ENCODE data around the gene GNAL.

GNAL gene

GRCh38 chr18:11883153-11883552 is 194.1 kb downstream of the GNAL start:
- TF ChIP-seq EZH2phosphoT487 (conservative IDR thresholded peaks at IDR 0.05; ENCODE audit: low read length) (no peak), CTCF (IDR thresholded peaks at IDR 0.05; ENCODE audit: insufficient read depth, low read length, poor library complexity, severe bottlenecking) (no peak)
- Histone ChIP-seq H3K79me2 (ENCODE audit: insufficient read depth, low read length) (no peaks in the 10 kb centered on the region), H3K9ac (ENCODE audit: low read length) (no peak overlapping the region), H4K20me1 (ENCODE audit: low read depth, low read length) (no peaks in the 10 kb centered on the region), H3F3A (ENCODE audit: insufficient read depth) (no peaks in the 10 kb centered on the region), H3K27ac (ENCODE audit: low read depth, low read length) (peak overlapping the region; percentile 67), H3K4me3 (ENCODE audit: insufficient read depth, low read length, poor library complexity, severe bottlenecking) (no peak overlapping the region), H2AFZ (ENCODE audit: low read depth, low read length, severe bottlenecking) (no peak overlapping the region), H3K36me3 (ENCODE audit: low read length) (no peaks in the 10 kb centered on the region), H3K27me3 (ENCODE audit: low read length) (no peaks in the 10 kb centered on the region), H3K4me2 (ENCODE audit: low read depth, low read length, poor library complexity, severe bottlenecking) (peak overlapping the region; percentile 40), H3K9me3 (ENCODE audit: insufficient read depth, low read length) (no peaks in the 10 kb centered on the region), H3K9me2 (replicated peaks; ENCODE audit: insufficient read depth, low read length) (no peaks in the 10 kb centered on the region)

- Histone ChIP-seq H3K79me2 (ENCODE audit: insufficient read depth, low read length) (no peaks in the 10 kb centered on the region), H3K27me3 (ENCODE audit: low read length) (no peaks in the 10 kb centered on the region), H3K9me3 (ENCODE audit: insufficient read depth, low read length) (no peaks in the 10 kb centered on the region), H3K36me3 (ENCODE audit: low read length) (no peaks in the 10 kb centered on the region), H2AFZ (ENCODE audit: low read depth, low read length, severe bottlenecking) (no peak overlapping the region), H3K4me2 (ENCODE audit: low read depth, low read length, poor library complexity, severe bottlenecking) (no peak overlapping the region), H3F3A (ENCODE audit: insufficient read depth) (no peaks in the 10 kb centered on the region), H3K4me3 (ENCODE audit: insufficient read depth, low read length, poor library complexity, severe bottlenecking) (no peak overlapping the region), H3K27ac (ENCODE audit: low read depth, low read length) (no peak overlapping the region), H4K20me1 (ENCODE audit: low read depth, low read length) (no peaks in the 10 kb centered on the region), H3K9me2 (replicated peaks; ENCODE audit: insufficient read depth, low read length) (no peaks in the 10 kb centered on the region), H3K9ac (ENCODE audit: low read length) (no peak overlapping the region)
- TF ChIP-seq EZH2phosphoT487 (conservative IDR thresholded peaks at IDR 0.05; ENCODE audit: low read length): no peak
- no peak for TF ChIP-seq CTCF (IDR thresholded peaks at IDR 0.05; ENCODE audit: insufficient read depth, low read length, poor library complexity, severe bottlenecking)
Measured at GRCh38 chr18:11884396-11885030, 195.4 kb downstream of the GNAL start.

GRCh38 chr18:11885278-11885947 is 196.3 kb downstream of the GNAL start:
- no peak overlapping the region for H2AFZ ChIP-seq (ENCODE audit: low read depth, low read length, severe bottlenecking)
- H3K36me3 ChIP-seq (ENCODE audit: low read length): no peaks in the 10 kb centered on the region
- no peak overlapping the region for H3K4me3 ChIP-seq (ENCODE audit: insufficient read depth, low read length, poor library complexity, severe bottlenecking)
- no peaks in the 10 kb centered on the region for H3K27me3 ChIP-seq (ENCODE audit: low read length)
- no peak overlapping the region for H3K9ac ChIP-seq (ENCODE audit: low read length)
- H3F3A ChIP-seq (ENCODE audit: insufficient read depth): no peaks in the 10 kb centered on the region
- H3K9me2 ChIP-seq (replicated peaks; ENCODE audit: insufficient read depth, low read length): no peaks in the 10 kb centered on the region
- H3K9me3 ChIP-seq (ENCODE audit: insufficient read depth, low read length): no peaks in the 10 kb centered on the region
- no peaks in the 10 kb centered on the region for H3K79me2 ChIP-seq (ENCODE audit: insufficient read depth, low read length)
- no peaks in the 10 kb centered on the region for H4K20me1 ChIP-seq (ENCODE audit: low read depth, low read length)
- no peak for TF ChIP-seq EZH2phosphoT487 (conservative IDR thresholded peaks at IDR 0.05; ENCODE audit: low read length)
- no peak overlapping the region for H3K4me2 ChIP-seq (ENCODE audit: low read depth, low read length, poor library complexity, severe bottlenecking)
- H3K27ac ChIP-seq (ENCODE audit: low read depth, low read length): no peak overlapping the region

GRCh38 chr18:11886577-11887110 is 197.6 kb downstream of the GNAL start:
- Histone ChIP-seq H4K20me1 (ENCODE audit: low read depth, low read length) (no peaks in the 10 kb centered on the region), H3K9me2 (replicated peaks; ENCODE audit: insufficient read depth, low read length) (no peaks in the 10 kb centered on the region), H3F3A (ENCODE audit: insufficient read depth) (no peaks in the 10 kb centered on the region), H3K9ac (ENCODE audit: low read length) (no peak overlapping the region), H3K4me3 (ENCODE audit: insufficient read depth, low read length, poor library complexity, severe bottlenecking) (no peak overlapping the region), H3K36me3 (ENCODE audit: low read length) (no peaks in the 10 kb centered on the region), H3K27ac (ENCODE audit: low read depth, low read length) (no peak overlapping the region), H3K27me3 (ENCODE audit: low read length) (no peaks in the 10 kb centered on the region), H2AFZ (ENCODE audit: low read depth, low read length, severe bottlenecking) (no peak overlapping the region), H3K9me3 (ENCODE audit: insufficient read depth, low read length) (no peaks in the 10 kb centered on the region), H3K4me2 (ENCODE audit: low read depth, low read length, poor library complexity, severe bottlenecking) (no peak overlapping the region), H3K79me2 (ENCODE audit: insufficient read depth, low read length) (no peaks in the 10 kb centered on the region)
- TF ChIP-seq EZH2phosphoT487 (conservative IDR thresholded peaks at IDR 0.05; ENCODE audit: low read length): no peak
- no peak for TF ChIP-seq CTCF (IDR thresholded peaks at IDR 0.05; ENCODE audit: insufficient read depth, low read length, poor library complexity, severe bottlenecking)
